AG08395 (cell line): ENCODE measurements around the gene SUDS3.
"Not testable (repeated sequence)": the region's sequence is repeated elsewhere in the genome, so short reads cannot be mapped to it uniquely, and the experiment has no call there.

ENCODE experiments used
- DNase-seq: peaks from one replicate; pipeline ENCODE4 v3.0.0; 2012; ENCODE audit warnings: mixed read lengths, low spot score

The SUDS3 gene

GRCh38 chr12:118376089-118377020 lies at the start of gene SUDS3:
SUDS3 (plus strand) TSS chr12:118376555; CDS start chr12:118376692, 137 bp downstream.
- DNase-seq = peak; percentile 84

GRCh38 chr12:118326991-118327390 lies 49.4 kb upstream of the SUDS3 start:
- DNase-seq = no peak

GRCh38 chr12:118327391-118327790 lies 49.0 kb upstream of the SUDS3 start:
- DNase-seq = no peak

GRCh38 chr12:118328486-118329330 lies 47.6 kb upstream of the SUDS3 start:
- DNase-seq = no peak

GRCh38 chr12:118330421-118331018 lies 45.8 kb upstream of the SUDS3 start:
- DNase-seq = peak; percentile 18

GRCh38 chr12:118332511-118332910 lies 43.8 kb upstream of the SUDS3 start:
- peak; percentile 22 for DNase-seq

- no peak for DNase-seq
Measured at GRCh38 chr12:118334241-118334640, 42.1 kb upstream of the SUDS3 start.

GRCh38 chr12:118334939-118335567 lies 41.3 kb upstream of the SUDS3 start:
- DNase-seq = no peak

- DNase-seq = no peak
Measured at GRCh38 chr12:118336123-118336522, 40.2 kb upstream of the SUDS3 start.

- no peak for DNase-seq
Measured at GRCh38 chr12:118337194-118337838, 39.0 kb upstream of the SUDS3 start.

- no peak for DNase-seq
Measured at GRCh38 chr12:118342090-118342489, 34.3 kb upstream of the SUDS3 start.

GRCh38 chr12:118344829-118345228 lies 31.5 kb upstream of the SUDS3 start:
- no peak for DNase-seq

GRCh38 chr12:118345355-118345754 lies 31.0 kb upstream of the SUDS3 start:
- DNase-seq = no peak

- no peak for DNase-seq
Measured at GRCh38 chr12:118346895-118347294, 29.5 kb upstream of the SUDS3 start.

- DNase-seq = no peak
Measured at GRCh38 chr12:118347916-118348315, 28.4 kb upstream of the SUDS3 start.

- DNase-seq = no peak
Measured at GRCh38 chr12:118350908-118351559, 25.3 kb upstream of the SUDS3 start.

- no peak for DNase-seq
Measured at GRCh38 chr12:118353721-118354120, 22.6 kb upstream of the SUDS3 start.

GRCh38 chr12:118354503-118354902 lies 21.9 kb upstream of the SUDS3 start:
- not testable (repeated sequence) for DNase-seq

GRCh38 chr12:118354903-118355302 lies 21.5 kb upstream of the SUDS3 start:
- DNase-seq = no peak

GRCh38 chr12:118355843-118356242 lies 20.5 kb upstream of the SUDS3 start:
- no peak for DNase-seq

- peak; percentile 84 for DNase-seq
Measured at GRCh38 chr12:118356809-118357256, 19.5 kb upstream of the SUDS3 start.
